Testis (tissue), 2 donors: Measurements from ENCODE around the gene PVR.

ENCODE experiments used
- POLR2A ChIP-seq: fragments of 450-650 bp; IDR thresholded peaks from one replicate; pipeline ENCODE4 v1.6.1; 2017; ENCODE audit warnings: antibody characterized with exemption, mild to moderate bottlenecking, moderate library complexity
- TF ChIP-seq, protein P1 (sequence below), 3 experiments: fragments of 450-650 bp in 2 of 3; fragments of 200-600 bp in 1 of 3; sonication (generic) in 1 of 3; IDR thresholded peaks; one replicate each; pipeline ENCODE4 v1.5.1; 2016 to 2019; ENCODE audit warnings: antibody characterized with exemption in 3 of 3, mild to moderate bottlenecking in 2 of 3, moderate library complexity in 1 of 3

DNA sequence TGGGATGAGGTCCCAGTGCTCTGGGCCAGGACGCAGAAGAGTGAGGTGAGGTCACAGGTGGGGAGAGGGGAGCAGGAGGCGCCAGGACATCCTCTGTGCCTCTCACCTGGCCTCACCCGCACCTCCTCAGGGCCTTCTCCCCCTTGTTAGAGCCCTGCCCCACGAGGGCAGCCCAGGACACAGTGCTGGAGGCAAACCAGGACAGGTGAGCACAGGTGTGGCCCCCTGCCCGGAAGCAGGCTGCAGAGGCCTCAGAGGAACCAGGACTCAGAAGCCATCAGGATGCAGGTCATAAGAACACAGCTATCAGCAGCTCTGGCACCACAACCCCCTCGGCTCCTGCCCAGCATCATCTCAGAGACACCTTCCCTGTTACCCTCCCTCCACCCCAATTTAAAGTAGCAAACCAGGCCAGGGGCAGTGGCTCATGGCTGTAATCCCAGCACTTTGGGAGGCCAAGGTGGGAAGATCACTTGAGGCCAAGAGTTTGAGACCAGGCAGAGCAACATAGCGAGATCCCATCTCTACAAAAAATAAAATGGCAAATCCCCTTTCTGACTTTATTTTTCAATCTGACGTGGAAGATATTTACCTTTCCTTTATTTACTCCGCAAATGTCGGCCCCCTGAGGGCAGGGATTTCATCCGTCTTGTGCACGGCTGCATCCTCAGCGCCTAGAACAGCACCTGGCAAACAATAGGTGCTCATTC, 54.9 kb downstream of the PVR start, which contains the start of gene CEACAM16:
- TF ChIP-seq, protein P1, sequence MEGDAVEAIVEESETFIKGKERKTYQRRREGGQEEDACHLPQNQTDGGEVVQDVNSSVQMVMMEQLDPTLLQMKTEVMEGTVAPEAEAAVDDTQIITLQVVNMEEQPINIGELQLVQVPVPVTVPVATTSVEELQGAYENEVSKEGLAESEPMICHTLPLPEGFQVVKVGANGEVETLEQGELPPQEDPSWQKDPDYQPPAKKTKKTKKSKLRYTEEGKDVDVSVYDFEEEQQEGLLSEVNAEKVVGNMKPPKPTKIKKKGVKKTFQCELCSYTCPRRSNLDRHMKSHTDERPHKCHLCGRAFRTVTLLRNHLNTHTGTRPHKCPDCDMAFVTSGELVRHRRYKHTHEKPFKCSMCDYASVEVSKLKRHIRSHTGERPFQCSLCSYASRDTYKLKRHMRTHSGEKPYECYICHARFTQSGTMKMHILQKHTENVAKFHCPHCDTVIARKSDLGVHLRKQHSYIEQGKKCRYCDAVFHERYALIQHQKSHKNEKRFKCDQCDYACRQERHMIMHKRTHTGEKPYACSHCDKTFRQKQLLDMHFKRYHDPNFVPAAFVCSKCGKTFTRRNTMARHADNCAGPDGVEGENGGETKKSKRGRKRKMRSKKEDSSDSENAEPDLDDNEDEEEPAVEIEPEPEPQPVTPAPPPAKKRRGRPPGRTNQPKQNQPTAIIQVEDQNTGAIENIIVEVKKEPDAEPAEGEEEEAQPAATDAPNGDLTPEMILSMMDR (IDR thresholded peaks at IDR 0.05): no peak
- no peak for TF ChIP-seq POLR2A
